Measurements from ENCODE around the gene CCDC12. TPM values are rescaled to one million over a fixed set of nuclear protein-coding genes. Genes with fewer than 3 reads are reported as not detected.
A peak's percentile ranks its signal among the peaks of the same experiment; 100 is the strongest.

The CCDC12 gene
- total RNA-seq, 1 donor from 2014 or later: 33.0 TPM

DNA sequence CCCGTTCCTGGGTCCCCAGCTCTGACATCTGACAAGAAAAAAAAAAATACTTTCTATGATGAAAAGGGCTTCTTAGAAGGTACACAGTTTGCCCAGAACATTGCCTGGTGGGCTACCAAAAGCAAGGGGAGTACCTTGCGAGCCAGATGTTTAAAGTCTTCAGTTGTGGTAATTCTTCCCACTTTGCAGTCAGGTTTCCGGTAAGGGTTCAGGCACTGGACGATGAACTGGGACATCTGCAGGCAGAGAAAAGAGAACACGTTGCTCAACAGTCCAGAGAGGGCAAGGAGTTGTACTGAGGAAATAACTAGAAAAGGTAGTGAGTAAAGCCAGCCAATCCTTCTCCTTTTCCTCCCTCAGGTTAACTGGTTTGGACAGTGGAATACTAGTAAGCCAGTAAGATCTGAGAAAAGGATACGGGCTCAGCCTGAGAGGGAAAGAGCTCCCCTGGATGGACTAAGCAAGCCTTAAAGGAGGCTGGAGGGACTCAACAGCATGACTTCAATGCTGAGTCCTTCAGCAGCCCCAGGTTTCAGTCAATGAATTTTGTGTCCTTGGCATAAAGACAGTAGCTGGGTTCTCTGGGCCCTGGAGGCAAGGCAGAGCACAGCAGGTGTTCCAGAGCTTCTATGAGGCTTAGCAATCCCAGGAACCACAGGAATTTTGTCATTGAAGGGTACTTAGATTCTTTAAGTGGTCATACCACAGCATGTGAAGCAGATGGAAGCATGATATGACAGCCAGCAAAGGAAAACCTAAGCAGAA, 41.1 kb upstream of the CCDC12 start:
- no peak for DNase-seq (ENCODE audit: low read depth)
- H3K36me3 ChIP-seq (ENCODE audit: control insufficient read depth, insufficient read depth, low read length): no peaks in the 10 kb centered on the region
- no peaks in the 10 kb centered on the region for H3K27me3 ChIP-seq (ENCODE audit: control insufficient read depth, insufficient read depth, low read length)
- H3K4me3 ChIP-seq (ENCODE audit: low read depth, low read length): no peak overlapping the region
- TF ChIP-seq, protein P1, sequence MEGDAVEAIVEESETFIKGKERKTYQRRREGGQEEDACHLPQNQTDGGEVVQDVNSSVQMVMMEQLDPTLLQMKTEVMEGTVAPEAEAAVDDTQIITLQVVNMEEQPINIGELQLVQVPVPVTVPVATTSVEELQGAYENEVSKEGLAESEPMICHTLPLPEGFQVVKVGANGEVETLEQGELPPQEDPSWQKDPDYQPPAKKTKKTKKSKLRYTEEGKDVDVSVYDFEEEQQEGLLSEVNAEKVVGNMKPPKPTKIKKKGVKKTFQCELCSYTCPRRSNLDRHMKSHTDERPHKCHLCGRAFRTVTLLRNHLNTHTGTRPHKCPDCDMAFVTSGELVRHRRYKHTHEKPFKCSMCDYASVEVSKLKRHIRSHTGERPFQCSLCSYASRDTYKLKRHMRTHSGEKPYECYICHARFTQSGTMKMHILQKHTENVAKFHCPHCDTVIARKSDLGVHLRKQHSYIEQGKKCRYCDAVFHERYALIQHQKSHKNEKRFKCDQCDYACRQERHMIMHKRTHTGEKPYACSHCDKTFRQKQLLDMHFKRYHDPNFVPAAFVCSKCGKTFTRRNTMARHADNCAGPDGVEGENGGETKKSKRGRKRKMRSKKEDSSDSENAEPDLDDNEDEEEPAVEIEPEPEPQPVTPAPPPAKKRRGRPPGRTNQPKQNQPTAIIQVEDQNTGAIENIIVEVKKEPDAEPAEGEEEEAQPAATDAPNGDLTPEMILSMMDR (IDR thresholded peaks at IDR 0.05; ENCODE audit: insufficient read depth, low read length, poor library complexity, severe bottlenecking): no peak

DNA sequence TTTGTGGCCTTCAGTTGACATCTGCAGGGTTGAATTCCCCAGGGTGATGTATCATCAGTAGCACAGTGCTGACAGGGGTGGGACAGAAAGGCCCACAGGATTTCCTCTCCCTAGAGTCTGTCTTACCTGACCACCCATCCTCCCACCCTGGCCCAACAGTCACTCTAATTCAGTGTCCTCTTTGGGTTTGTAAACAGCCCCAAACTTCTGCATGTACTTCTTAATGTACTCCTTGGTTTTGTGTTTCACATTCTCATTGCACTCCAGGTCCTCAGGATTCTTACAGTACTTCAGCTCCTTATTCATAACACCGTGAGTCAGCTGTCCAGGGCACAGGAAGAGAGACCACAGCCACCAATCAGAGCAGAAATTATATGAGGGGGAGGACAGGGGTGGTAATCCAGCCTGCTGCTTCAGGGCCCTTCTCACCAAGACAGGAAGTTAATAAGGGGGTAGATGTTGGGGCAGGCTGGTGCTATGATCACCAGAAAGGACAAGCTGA, 40.4 kb upstream of the CCDC12 start:
- DNase-seq (ENCODE audit: low read depth): peak; percentile 72
- TF ChIP-seq, protein P1 (IDR thresholded peaks at IDR 0.05; ENCODE audit: insufficient read depth, low read length, poor library complexity, severe bottlenecking): no peak
- no peaks in the 10 kb centered on the region for H3K36me3 ChIP-seq (ENCODE audit: control insufficient read depth, insufficient read depth, low read length)

DNA sequence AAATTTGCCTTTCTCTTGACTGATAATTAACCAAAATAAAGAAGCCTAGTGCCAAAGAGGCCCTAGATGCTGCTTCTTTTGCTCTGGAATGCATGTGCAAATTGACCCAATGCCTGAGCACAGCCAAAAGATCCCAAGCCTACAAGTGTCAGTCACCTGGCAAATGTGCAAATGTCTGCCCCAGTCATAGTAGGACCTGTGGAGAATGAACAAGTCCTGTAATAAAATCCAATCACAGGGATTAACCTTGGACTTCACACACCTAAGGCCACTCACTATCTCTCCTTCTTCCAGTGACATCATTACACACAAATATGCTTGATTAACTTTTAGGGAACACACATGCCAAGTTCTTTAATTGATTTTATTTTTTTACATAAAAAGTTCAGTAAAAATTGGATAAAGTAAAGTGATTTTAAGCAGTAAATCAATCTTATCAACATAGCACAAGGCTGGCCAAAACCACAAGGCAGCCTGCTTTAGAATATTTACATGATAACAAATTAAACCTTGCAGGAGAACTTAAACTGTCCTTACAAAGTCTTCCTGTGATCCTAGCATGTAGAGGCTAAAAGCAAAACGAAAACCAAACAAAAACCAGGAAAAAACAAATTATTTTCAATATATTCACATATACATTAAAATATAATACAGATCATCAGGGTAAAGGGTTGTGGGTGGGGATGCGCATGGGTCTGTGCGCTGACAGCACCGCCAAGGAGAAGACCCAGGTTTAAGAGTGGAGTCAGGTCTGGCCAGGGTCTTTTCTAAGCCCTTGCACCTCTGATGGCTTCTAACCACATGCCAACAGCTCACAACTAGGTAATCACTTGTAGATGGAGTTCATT, 39.8 kb upstream of the CCDC12 start:
- no peak for DNase-seq (ENCODE audit: low read depth)
- no peaks in the 10 kb centered on the region for H3K27me3 ChIP-seq (ENCODE audit: control insufficient read depth, insufficient read depth, low read length)
- H3K36me3 ChIP-seq (ENCODE audit: control insufficient read depth, insufficient read depth, low read length): no peaks in the 10 kb centered on the region
- H3K4me3 ChIP-seq (ENCODE audit: low read depth, low read length): no peak overlapping the region
- TF ChIP-seq, protein P1 (IDR thresholded peaks at IDR 0.05; ENCODE audit: insufficient read depth, low read length, poor library complexity, severe bottlenecking): no peak

More for the DNA sequence above, 40.4 kb upstream of the CCDC12 start:
- Histone ChIP-seq H3K4me3 (ENCODE audit: low read depth, low read length) (no peak overlapping the region), H3K27me3 (ENCODE audit: control insufficient read depth, insufficient read depth, low read length) (no peaks in the 10 kb centered on the region)

DNA sequence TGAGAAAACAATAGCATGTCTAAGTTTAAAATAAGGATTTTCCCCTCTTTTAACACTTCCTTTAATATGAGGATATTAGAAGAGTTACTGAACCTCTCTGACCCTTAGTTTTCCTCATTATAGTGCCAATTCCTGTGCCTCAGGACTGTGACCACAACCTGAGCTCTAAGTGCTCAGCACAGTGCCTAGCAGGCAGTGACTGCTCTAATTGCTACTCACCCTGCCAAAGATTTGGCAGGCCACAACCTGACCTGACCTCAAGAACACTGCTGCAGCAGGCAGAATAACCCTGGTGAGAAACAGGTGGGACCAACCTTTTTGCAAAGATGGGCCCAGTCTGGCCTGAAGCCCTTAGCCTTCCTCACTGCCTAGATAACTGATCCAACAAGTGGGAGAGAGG, 38.6 kb upstream of the CCDC12 start:
- H3K36me3 ChIP-seq (ENCODE audit: control insufficient read depth, insufficient read depth, low read length): no peaks in the 10 kb centered on the region

DNA sequence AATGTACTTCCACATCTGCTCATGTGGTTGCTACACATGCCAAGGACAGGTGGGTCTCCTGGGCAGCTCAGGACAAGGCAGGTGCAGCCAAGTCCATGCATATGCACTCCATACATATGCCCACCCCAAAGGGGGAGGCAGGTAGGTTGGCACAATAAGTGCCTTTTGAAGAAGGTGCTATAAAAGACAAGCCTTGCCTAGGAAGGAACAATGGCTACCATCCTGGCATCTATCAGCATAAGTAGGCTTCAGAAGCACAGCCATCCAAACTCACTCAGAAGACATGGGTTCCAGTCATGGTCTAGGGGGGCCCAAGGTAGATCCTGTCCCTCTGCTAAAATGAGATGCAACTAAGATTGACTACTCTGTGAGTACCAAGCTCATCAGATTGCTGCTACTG, 37.5 kb upstream of the CCDC12 start:
- no peak for DNase-seq (ENCODE audit: low read depth)
- H3K36me3 ChIP-seq (ENCODE audit: control insufficient read depth, insufficient read depth, low read length): no peaks in the 10 kb centered on the region

More for the DNA sequence above, 38.6 kb upstream of the CCDC12 start:
- Histone ChIP-seq H3K27me3 (ENCODE audit: control insufficient read depth, insufficient read depth, low read length) (no peaks in the 10 kb centered on the region), H3K4me3 (ENCODE audit: low read depth, low read length) (no peak overlapping the region)
- TF ChIP-seq, protein P1 (IDR thresholded peaks at IDR 0.05; ENCODE audit: insufficient read depth, low read length, poor library complexity, severe bottlenecking): no peak
- DNase-seq (ENCODE audit: low read depth): no peak

More for the DNA sequence above, 37.5 kb upstream of the CCDC12 start:
- TF ChIP-seq, protein P1 (IDR thresholded peaks at IDR 0.05; ENCODE audit: insufficient read depth, low read length, poor library complexity, severe bottlenecking): no peak
- Histone ChIP-seq H3K27me3 (ENCODE audit: control insufficient read depth, insufficient read depth, low read length) (no peaks in the 10 kb centered on the region), H3K4me3 (ENCODE audit: low read depth, low read length) (no peak overlapping the region)

Measured in kidney epithelial cell (primary cell).